PC-9 (cell line): ENCODE results near the gene TM9SF2. TPM values are rescaled to one million over a fixed set of nuclear protein-coding genes. Genes with fewer than 3 reads are reported as not detected.

ENCODE experiments used
- BruUV-seq: library from RNA; stranded (reverse); fragments of 400-500 nt; replicated peaks from 2 replicates; lab custom pipeline; 2021; lab: Mats Ljungman, UMichigan
- CTCF ChIA-PET: fragments of 300-600 bp; sonication (Branson Sonifier 250); formaldehyde crosslinking; loops from one replicate; lab custom pipeline; 2022; ENCODE audit warnings: antibody characterized with exemption; lab: Charles Lee
- POLR2A ChIA-PET: fragments of 300-600 bp; sonication (Branson Sonifier 250); formaldehyde crosslinking; loops from one replicate; lab custom pipeline; 2022; ENCODE audit warnings: antibody characterized with exemption; ENCODE audit not compliant: unreplicated experiment; lab: Charles Lee
- DNase-seq, 2 experiments: peaks; one replicate each; pipeline versions ENCODE4 v3.0.0 to v3.0.0-alpha.2; 2015 to 2022; ENCODE audit warnings: mixed read lengths in 1 of 2
- H2AFZ ChIP-seq: fragments of 200-600 bp; sonication (generic); 2 replicates; pipeline ENCODE4 v1.8.1; 2017; ENCODE audit warnings: antibody characterized with exemption
- H3F3A ChIP-seq: fragments of 200-600 bp; sonication (generic); 2 replicates; pipeline ENCODE4 v1.8.1; 2017; ENCODE audit warnings: antibody characterized with exemption, mild to moderate bottlenecking, low read depth; ENCODE audit not compliant: insufficient read depth
- H3K27ac ChIP-seq: fragments of 200-600 bp; sonication (generic); 2 replicates; pipeline ENCODE4 v1.6.1; 2016; ENCODE audit warnings: mixed run types
- H3K27me3 ChIP-seq: fragments of 200-600 bp; sonication (generic); 2 replicates; pipeline ENCODE4 v1.6.1; 2016; ENCODE audit warnings: low read depth, mixed run types; ENCODE audit not compliant: insufficient read depth
- H3K36me3 ChIP-seq: fragments of 200-600 bp; sonication (generic); 2 replicates; pipeline ENCODE4 v1.6.1; 2016; ENCODE audit warnings: low read depth, mixed run types
- H3K4me1 ChIP-seq: fragments of 200-600 bp; sonication (generic); replicated peaks from 2 replicates; pipeline ENCODE4 v1.6.1; 2016; ENCODE audit warnings: mixed run types; ENCODE audit not compliant: insufficient read depth
- H3K4me2 ChIP-seq: fragments of 200-600 bp; sonication (generic); 2 replicates; pipeline ENCODE4 v1.6.1; 2017; ENCODE audit warnings: mixed run types
- H3K4me3 ChIP-seq: fragments of 200-600 bp; sonication (generic); 2 replicates; pipeline ENCODE4 v1.6.1; 2016; ENCODE audit warnings: mixed run types
- H3K79me2 ChIP-seq: fragments of 200-600 bp; sonication (generic); 2 replicates; pipeline ENCODE4 v1.6.1; 2017; ENCODE audit warnings: low read depth, mixed run types
- H3K9me2 ChIP-seq: fragments of 200-600 bp; sonication (generic); 2 replicates; pipeline ENCODE4 v1.8.1; 2017; ENCODE audit warnings: mild to moderate bottlenecking; ENCODE audit not compliant: insufficient read depth
- H3K9me3 ChIP-seq: fragments of 200-600 bp; sonication (generic); 2 replicates; pipeline ENCODE4 v1.8.1; 2016; ENCODE audit warnings: low read depth; ENCODE audit not compliant: insufficient read depth
- H4K20me1 ChIP-seq: fragments of 200-600 bp; sonication (generic); 2 replicates; pipeline ENCODE4 v1.8.1; 2017; ENCODE audit not compliant: insufficient read depth
- EZH2 ChIP-seq: fragments of 200-600 bp; sonication (generic); IDR thresholded peaks from 2 replicates; pipeline ENCODE4 v1.8.0; 2017; ENCODE audit warnings: antibody characterized with exemption, low read depth
- intact Hi-C: fragments of 100-400 bp; cut with micrococcal nuclease; formaldehyde crosslinking; loops from one replicate; pipeline ENCODE4 v1.10.0; 2022; ENCODE audit not compliant: unreplicated experiment
- total RNA-seq: library from RNA; stranded (reverse); gene quantifications from 2 replicates; pipeline ENCODE4 v1.2.3, GENCODE V29; 2021
- TF ChIP-seq, protein P1 (sequence below): fragments of 200-600 bp; sonication (generic); conservative IDR thresholded peaks from 2 replicates; pipeline ENCODE4 v1.6.1; 2017; ENCODE audit warnings: mixed run types, antibody characterized with exemption, mild to moderate bottlenecking, moderate library complexity

The TM9SF2 gene
- total RNA-seq, 1 experiment from 2014 or later, result 87.0 TPM

DNA sequence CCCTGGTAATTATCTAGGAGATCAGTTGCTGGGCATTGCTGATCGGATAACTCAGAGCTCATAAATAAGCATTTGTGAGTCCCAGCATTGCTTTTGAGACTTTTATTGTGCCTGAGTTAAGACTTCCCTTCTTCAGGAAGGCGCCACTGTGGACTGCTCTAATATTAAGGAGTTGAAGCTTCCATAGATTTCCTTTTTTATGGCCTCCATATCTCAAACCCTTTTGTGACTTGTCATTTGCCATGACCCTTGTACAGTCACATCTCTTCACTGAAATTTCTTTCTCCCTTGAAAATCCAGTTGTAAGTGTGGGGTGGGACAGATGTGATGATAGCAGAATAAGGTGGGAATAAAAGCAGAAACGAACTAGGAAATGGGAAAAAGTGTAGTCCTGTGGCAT is 6.3 kb downstream of the TM9SF2 start:
- H3K4me1 ChIP-seq, result peaks cover 35% of the 10 kb centered on the region
- no peak overlapping the region for H3K4me2 ChIP-seq
- ChIA-PET POLR2A (no interaction called here), CTCF (no interaction called here)
- H3K36me3 ChIP-seq, result peaks cover 33% of the 10 kb centered on the region
- intact Hi-C loops, result no loop called here
- H2AFZ ChIP-seq, result no peak overlapping the region
- no peaks in the 10 kb centered on the region for H3K27me3 ChIP-seq
- H3F3A ChIP-seq, result no peaks in the 10 kb centered on the region
- H3K4me3 ChIP-seq, result no peak overlapping the region
- H3K79me2 ChIP-seq, result peaks cover 100% of the 10 kb centered on the region
- H3K9me3 ChIP-seq, result peaks cover 12% of the 10 kb centered on the region; the same call in 1 of the 2 replicates
- no peak for DNase-seq
- TF ChIP-seq EZH2, result no peak
- TF ChIP-seq, protein P1, sequence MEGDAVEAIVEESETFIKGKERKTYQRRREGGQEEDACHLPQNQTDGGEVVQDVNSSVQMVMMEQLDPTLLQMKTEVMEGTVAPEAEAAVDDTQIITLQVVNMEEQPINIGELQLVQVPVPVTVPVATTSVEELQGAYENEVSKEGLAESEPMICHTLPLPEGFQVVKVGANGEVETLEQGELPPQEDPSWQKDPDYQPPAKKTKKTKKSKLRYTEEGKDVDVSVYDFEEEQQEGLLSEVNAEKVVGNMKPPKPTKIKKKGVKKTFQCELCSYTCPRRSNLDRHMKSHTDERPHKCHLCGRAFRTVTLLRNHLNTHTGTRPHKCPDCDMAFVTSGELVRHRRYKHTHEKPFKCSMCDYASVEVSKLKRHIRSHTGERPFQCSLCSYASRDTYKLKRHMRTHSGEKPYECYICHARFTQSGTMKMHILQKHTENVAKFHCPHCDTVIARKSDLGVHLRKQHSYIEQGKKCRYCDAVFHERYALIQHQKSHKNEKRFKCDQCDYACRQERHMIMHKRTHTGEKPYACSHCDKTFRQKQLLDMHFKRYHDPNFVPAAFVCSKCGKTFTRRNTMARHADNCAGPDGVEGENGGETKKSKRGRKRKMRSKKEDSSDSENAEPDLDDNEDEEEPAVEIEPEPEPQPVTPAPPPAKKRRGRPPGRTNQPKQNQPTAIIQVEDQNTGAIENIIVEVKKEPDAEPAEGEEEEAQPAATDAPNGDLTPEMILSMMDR, result no peak
- peaks cover 63% of the 10 kb centered on the region for H4K20me1 ChIP-seq
- H3K9me2 ChIP-seq, result no peaks in the 10 kb centered on the region; the same call in 1 of the 2 replicates
- H3K27ac ChIP-seq, result no peak overlapping the region
- no TSS peak for BruUV-seq

DNA sequence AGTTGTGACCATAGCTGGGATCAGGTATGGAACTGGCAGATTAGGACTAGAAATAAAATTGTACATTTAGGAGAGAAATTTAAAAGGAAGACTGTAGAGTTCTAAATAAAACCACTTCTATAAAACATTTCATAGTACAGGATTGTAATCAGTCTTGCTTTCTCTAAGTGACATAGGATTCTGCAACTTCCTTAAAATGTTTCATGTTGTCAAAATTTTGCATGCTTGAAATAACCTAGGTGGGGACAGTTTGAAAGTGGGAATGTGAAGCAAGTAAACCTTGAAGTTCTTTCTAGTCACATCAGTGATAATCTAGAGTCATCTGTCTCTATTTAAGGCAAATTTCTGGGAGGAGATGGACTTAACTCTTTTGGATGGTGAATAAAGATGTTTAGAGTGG is 6.7 kb downstream of the TM9SF2 start:
- intact Hi-C loops, result no loop called here
- no TSS peak for BruUV-seq
- no peak for TF ChIP-seq EZH2
- TF ChIP-seq, protein P1, result no peak
- Histone ChIP-seq H3K79me2 (peaks cover 100% of the 10 kb centered on the region), H3K27me3 (no peaks in the 10 kb centered on the region), H3K9me2 (no peaks in the 10 kb centered on the region; the same call in 1 of the 2 replicates), H2AFZ (no peak overlapping the region), H3K9me3 (peaks cover 12% of the 10 kb centered on the region; the same call in 1 of the 2 replicates), H3F3A (no peaks in the 10 kb centered on the region), H3K36me3 (peaks cover 33% of the 10 kb centered on the region), H4K20me1 (peaks cover 64% of the 10 kb centered on the region), H3K4me3 (no peak overlapping the region), H3K4me2 (no peak overlapping the region), H3K4me1 (peaks cover 30% of the 10 kb centered on the region), H3K27ac (no peak overlapping the region)
- no peak for DNase-seq
- POLR2A ChIA-PET, result no interaction called here
- CTCF ChIA-PET, result no interaction called here

DNA sequence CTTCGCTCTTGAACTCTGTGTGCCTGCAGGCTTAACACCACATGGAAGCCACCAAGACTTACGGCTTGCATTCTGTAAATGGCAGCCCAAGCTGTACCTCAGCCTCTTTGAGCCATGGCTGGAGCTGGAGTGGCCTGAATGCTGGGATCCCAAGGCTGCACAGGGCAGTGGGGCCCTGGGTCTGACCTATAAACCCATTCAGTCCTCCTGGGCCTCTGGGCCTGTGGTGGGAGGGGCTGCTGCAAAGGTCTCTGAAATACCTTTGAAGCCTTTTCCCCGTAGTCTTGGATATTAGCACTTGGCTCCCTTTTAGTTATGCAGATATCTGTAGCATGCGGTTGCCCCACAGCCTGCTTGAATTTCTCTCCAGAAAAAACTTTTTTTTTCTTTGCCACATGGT is 8.2 kb downstream of the TM9SF2 start:
- H3F3A ChIP-seq, result peaks cover 3% of the 10 kb centered on the region; the same call in 1 of the 2 replicates
- H4K20me1 ChIP-seq, result peaks cover 65% of the 10 kb centered on the region
- peaks cover 33% of the 10 kb centered on the region for H3K36me3 ChIP-seq
- H3K9me2 ChIP-seq, result no peaks in the 10 kb centered on the region; the same call in 1 of the 2 replicates
- CTCF ChIA-PET, result no interaction called here
- no peak for DNase-seq
- intact Hi-C loops, result no loop called here
- H2AFZ ChIP-seq, result no peak overlapping the region
- H3K4me2 ChIP-seq, result no peak overlapping the region
- BruUV-seq, result no TSS peak
- H3K9me3 ChIP-seq, result peaks cover 12% of the 10 kb centered on the region; the same call in 1 of the 2 replicates
- H3K4me3 ChIP-seq, result no peak overlapping the region
- no peak for TF ChIP-seq EZH2
- TF ChIP-seq, protein P1, result no peak
- POLR2A ChIA-PET, result no interaction called here
- H3K79me2 ChIP-seq, result peaks cover 100% of the 10 kb centered on the region
- peaks cover 17% of the 10 kb centered on the region for H3K4me1 ChIP-seq
- H3K27me3 ChIP-seq, result no peaks in the 10 kb centered on the region
- H3K27ac ChIP-seq, result no peak overlapping the region
